IMR-90 (cell line): ENCODE data around the gene OPCML.

Experiments
- BHLHE40 ChIP-seq: fragments of 150-350 bp; IDR thresholded peaks from 2 replicates; pipeline ENCODE4 v1.6.1; 2016; ENCODE audit warnings: mild to moderate bottlenecking, low read depth, low read length
- CEBPB ChIP-seq: IDR thresholded peaks from 2 replicates; pipeline ENCODE4 v1.6.1; 2012; ENCODE audit warnings: low read depth, low read length, improper control_type of control experiment
- CTCF ChIP-seq: conservative IDR thresholded peaks from 2 replicates; pipeline ENCODE4 v1.5.1; 2012; ENCODE audit warnings: mild to moderate bottlenecking, low read depth, low read length, improper control_type of control experiment
- POLR2A ChIP-seq: IDR thresholded peaks from 2 replicates; pipeline ENCODE4 v1.6.1; 2012; ENCODE audit warnings: mild to moderate bottlenecking, low read depth, low read length
- RAD21 ChIP-seq: IDR thresholded peaks from 2 replicates; pipeline ENCODE4 v1.6.1; 2012; ENCODE audit warnings: low read length, improper control_type of control experiment
- RCOR1 ChIP-seq: IDR thresholded peaks from 2 replicates; pipeline ENCODE4 v1.6.1; 2012; ENCODE audit warnings: mild to moderate bottlenecking, low read length, improper control_type of control experiment; ENCODE audit not compliant: insufficient replicate concordance

- TF ChIP-seq CTCF (no peak), CEBPB (no peak), RCOR1 (no peak), BHLHE40 (no peak), POLR2A (no peak), RAD21 (no peak)
These were observed 170.7 kb downstream of the OPCML start for GRCh38 chr11:133361689-133361994.
